ENCODE measurements around the gene KCNH2.

The KCNH2 gene

DNA sequence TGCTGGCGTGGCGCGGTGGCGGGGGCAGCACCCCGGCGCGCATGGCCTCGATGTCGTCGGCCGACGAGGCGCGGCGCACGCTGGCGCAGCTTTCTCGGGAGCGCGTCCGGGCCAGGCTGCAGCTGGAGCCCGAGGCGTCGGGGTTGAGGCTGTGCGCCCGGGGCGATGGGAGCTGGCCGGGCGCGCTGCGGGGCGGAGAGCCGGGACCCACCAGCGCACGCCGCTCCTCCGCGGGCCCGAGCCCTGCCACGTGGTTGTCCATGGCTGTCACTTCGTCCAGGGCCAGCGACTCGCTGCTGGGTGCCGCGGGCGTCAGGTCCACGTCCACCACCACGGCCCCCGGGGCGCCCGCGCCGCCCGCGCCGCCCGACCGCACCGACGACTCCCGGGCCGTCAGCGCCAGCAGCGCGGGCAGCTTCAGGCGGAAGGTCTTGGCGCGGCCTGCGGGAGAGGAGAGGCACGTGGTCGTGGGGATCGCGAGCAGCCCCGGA lies 20.0 kb downstream of the KCNH2 start:
- DNase-seq, result no peak

DNA sequence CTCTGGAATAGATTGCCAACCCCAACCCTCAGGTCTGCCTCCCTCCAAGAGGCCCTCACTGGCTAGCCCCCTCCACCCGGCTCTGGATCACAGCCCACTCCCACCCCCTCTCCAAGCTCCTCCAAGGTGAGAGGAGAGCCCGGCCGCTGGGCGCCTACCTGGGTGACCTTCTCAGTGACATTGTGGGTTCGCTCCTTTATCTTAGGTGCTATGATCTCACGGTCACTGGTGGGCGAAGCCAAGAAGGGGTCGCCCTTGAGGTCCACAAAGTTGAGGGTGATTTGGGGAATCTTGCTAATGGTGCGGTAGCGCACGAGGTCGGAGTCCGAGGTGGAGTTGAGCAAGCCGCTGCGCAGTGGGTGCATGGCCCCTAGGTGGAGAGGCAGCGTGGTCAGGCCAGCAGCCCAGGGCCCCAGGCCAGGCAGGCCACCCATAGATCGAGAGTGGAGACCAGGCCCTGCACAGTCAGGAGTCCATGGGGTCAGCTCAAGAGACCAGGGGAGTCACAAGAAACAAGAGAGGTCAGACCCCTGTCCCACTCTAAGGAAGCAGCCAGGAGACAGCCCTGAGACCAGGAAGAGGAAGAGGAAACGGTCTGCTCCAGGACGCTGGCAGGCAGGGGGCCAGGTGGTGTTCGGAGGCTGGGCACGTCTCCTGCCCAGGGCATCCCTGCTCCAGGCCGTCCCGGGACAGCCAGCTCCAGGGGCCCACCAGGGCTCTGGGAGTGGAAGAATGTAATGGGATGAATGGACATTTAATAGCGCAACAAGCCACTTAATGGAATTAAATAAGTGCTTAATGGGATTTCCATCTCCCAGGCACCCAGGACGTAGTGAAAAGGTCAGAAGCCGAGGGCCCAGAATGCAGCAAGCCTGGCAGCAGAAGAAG lies 20.7 kb downstream of the KCNH2 start:
- DNase-seq, result no peak

DNA sequence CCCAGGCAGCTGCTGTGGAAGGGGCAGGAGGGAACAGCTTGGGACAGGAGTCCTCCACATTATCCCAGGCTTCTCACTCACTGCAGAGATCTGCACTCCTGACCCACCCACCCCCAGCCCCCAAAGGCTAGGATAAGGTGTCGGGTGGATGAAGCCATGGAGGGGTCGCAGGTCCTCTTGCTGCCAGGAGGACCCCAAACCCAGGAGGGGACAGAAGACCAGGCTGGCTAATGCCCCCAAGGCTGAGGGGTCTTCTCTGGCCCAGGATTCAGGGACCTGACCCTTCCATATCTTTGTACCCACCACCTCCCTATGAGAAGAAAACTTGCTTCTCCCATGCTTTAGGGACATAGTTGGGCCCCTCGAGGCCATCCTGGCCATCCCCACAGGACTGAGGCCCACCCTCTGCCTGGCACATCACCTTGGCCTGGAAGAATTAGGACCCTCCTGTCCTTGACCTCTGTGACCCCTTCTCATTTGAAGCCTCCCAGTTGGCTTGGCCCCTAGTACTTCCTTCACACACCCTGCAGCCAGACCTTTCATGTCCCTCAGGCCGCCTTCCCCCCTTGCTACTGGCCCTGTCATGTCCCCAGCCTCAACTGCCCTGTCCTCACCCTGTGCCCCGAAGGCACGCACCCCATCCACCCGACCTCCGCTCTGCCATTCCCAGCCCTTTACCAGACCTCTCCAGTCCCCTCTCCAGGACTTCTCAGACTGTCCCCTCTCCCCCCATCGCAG lies 21.6 kb downstream of the KCNH2 start:
- DNase-seq, result no peak

DNA sequence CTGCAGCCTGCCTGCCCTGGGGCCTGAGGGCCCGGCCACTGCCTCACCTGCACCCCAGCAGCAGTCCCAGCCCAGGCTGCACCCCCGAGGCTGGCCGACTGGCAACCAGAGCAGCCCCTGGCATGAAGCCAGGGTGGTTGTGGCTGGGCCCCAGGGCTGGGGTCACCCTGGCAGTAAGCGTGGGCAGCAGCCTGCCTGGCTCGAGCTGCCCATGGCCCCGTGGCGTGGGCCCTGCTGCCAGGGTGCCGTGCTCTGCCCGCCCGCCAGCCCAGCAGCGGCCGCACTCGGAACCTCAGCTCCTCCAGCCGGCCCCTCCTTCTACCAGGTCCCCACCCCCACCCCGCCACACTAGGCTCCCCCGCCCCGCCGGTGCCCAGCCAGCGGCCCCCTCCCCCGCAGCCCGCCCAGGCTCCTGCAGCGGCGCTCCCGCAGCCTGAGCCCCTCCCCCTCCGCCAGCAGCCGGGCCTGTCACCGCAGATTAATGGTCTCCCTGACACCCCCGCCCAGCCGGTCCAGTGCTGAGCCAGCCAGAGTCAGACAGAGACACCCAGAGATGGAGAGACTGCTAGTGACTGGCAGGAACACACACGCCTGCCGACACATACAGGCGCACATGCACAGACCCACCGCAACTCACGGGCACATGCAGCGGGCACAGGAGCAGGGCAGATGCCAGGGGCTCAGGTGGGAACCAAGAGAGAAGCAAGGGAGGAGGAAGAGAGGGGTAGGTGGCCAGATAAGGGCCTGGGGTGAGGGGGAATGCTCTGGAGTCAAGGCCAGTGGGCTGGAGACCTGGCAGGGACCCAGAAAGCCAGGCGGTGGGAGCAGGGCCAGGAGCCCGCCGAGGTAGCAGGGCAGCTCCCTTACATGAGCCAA lies 22.4 kb downstream of the KCNH2 start:
- no peak for DNase-seq

DNA sequence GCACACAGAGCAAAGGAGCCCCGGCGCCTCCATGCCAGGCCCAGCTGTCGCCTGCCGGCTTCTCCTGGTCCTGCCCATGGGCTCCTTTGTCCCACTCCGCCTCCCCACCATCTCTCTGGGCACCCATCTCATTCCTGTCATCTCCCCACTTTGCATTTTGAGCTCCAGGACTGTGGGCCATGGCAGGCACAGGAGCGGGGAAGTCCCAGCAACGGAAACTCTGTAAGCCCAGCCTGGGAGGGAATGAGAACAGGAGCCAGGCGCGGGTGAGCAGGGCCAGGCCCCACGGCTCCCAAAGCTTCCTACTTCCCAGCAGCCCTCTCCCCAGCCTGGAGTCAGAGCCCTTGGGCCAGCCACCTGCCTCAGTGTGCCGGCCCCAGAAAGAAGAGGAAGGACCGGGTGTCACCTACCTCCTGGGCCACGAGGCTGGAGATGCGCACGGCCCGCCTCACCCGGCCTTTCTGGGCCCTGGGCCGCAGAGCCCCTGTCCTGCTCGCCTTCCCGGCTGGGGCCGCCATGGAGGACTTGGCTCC lies 23.1 kb downstream of the KCNH2 start:
- no peak for DNase-seq

DNA sequence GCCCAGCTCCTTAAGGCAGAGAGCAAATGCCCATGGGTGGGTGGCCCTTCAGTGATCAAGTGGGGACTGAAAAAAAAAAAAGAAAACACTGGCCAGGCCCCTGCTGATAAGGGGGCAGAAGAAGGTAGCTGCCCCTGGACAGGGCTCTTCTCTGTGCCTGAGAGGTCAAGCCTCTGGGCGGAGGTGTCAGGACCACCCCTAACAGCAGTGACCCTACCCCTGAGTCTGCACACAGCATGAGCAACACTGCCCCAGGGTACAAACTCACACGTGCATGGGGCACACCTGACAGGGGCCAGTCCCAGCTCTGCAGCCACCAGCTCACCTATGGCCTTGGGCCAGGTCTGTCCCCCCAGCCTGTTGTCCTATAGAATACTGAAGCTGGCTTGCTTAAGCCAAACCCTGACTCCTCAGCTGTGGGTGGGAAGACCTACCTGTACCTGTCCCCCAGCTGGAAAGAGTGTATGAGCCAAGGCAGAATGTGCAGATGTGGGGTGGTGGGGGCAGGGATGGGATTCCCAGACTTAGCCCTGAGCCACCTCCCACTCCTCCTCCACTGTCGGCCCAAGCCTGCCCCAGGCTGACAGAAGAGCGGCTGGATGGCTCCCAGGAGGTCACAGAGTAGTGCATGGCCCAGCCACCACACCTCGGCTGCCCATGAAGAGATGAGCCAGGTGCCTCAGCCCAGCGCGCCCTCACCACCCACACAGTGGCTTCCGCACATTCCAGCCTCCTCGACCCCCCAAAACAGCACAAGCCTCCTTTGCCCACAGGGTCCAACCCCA lies 23.7 kb downstream of the KCNH2 start:
- no peak for DNase-seq

DNA sequence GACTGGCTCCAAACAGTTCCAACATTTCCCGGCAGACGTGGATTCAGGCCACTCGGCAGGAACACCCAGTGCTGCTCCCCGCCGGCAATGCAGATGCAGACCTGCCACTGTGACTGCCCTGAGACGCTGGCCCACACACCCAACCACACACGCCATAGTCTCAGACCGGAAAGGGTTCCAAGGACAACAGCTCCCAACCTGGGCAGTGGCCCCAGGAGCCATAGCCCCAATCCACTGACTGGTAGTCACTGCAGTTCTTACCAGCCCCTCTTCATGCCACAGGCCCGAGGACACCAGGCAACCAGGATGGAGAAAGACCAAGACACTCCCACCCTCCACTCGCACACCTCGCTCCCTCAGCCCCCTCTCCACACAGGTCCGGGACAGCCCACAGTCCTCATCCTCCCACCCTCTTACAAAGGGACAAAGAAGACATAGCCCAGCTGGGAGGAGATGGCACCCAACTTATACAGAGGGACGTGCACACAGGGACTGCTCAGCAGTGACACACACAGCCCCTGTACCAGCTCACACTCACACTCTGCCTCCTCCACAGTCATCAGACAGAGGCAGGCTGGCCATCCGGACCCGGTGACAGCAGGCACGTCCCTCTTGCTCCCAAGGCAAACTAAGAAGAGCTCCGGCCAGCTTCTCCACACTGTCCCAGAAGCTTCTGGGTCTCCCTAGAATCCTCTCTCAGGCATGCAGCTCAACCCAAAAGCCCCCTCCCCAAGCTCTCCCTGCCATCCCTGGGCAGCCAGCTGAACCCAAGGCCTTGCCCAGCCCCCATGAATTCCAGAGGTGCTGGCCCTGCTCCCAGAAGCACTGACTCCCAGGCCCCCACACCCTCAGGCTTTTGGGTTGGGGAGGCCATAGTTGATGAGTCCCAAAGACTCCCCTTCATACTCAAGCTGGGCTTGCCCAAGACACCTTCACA lies 24.8 kb downstream of the KCNH2 start:
- DNase-seq, result no peak

DNA sequence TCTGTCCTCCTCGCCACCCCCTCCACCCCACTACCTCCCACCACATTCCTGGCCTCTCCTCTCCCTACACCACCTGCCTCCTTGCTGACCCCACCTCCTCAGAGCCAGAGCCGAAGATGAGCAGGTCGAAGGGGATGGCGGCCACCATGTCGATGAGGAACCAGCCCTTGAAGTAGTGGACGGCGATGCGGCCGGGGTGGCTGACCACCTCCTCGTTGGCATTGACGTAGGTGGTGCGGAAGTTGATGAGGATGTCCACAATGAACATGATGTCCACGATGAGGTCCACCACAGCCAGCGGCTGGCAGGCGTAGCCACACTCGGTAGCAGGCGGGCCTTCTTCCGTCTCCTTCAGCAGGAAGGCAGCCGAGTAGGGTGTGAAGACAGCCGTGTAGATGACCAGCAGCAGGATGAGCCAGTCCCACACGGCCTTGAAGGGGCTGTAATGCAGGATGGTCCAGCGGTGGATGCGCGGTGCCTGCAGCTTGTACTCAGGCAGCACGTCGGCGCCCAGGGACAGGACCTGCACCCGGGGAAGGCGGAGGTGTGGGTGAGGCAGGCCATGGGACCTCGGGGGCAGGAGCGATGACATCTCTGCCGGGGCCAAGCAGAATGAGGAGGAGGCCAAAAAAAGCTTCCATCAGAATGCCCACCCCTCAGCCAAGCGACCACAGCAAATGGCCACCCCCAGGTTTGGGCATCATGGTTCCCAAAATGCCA lies 25.6 kb downstream of the KCNH2 start:
- no peak for DNase-seq

DNA sequence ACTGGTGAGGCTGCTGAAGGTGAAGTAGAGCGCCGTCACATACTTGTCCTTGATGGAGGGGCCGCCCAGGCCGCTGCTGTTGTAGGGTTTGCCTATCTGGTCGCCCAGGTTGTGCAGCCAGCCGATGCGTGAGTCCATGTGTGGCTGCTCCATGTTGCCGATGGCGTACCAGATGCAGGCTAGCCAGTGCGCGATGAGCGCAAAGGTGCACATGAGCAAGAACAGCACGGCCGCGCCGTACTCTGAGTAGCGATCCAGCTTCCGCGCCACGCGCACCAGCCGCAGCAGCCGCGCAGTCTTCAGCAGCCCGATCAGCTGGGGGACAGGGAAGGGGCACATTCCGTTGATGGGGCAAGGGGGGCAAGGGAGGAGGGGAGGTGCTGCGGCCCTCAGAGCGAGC lies 26.6 kb downstream of the KCNH2 start:
- no peak for DNase-seq

DNA sequence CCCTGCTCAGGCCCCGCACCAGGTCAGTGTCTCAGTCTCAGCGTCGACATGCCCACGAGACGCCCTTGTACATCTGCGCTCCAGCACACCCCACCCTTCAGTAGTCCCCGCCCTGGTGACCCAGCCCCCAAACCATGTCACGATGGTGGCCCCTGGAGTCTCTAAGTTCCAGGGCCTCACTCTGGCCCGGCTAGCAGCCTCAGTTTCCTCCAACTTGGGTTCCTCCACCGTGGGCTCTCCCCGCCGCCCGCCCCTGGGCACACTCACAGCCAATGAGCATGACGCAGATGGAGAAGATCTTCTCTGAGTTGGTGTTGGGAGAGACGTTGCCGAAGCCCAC lies 27.0 kb downstream of the KCNH2 start:
- no peak for DNase-seq

DNA sequence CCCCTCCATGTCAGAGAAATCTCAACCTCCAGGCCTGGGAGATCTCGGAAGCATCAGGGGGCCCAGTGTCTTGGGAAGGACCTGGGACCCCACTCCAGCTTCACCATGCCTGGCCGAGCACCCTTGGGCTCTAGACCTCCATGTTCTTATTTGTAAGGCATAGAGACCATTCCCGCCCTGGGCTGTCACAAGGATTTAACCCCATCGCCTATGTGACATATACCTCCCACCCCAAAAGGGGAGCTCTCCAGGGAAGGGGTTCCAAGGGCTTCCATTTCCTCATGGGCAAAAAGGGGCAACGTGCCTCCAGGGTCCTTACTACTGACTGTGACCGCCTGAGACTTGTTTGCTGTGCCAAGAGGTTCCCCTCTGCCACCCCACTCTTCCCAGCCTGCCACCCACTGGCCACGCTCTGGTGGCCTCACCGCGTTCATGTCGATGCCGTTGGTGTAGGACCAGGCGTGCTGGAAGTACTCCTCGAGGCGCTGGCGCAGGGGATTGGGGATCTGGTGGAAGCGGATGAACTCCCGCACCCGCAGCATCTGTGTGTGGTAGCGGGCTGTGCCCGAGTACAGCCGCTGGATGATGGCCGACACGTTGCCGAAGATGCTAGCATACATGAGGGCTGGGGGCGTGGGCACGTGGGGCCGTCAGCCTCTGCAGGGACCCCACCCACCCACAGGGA lies 27.5 kb downstream of the KCNH2 start:
- no peak for DNase-seq

DNA sequence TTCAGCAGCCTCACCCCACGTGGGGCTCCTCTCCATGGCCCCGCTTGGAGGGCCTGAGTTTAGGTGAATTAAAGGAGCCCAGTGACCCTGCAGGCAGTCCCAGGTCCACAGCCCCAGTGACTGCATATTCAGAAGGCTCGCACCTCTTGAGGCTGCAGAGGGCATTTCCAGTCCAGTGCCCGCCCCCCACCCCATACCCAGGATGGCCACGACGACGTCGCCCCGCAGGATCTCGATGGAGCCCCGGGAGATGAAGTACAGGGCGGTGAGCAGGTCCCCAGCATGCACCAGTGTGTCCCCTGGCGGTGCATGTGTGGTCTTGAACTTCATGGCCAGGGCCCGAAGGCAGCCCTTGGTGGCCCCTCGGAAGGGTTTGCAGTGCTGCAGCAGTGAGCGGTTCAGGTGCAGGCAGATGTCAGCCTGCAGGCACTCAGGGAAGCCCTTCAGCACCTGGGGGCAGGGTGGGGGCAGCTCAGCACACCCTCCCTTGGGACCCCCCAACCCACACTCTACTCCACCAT lies 28.1 kb downstream of the KCNH2 start:
- DNase-seq, result no peak

DNA sequence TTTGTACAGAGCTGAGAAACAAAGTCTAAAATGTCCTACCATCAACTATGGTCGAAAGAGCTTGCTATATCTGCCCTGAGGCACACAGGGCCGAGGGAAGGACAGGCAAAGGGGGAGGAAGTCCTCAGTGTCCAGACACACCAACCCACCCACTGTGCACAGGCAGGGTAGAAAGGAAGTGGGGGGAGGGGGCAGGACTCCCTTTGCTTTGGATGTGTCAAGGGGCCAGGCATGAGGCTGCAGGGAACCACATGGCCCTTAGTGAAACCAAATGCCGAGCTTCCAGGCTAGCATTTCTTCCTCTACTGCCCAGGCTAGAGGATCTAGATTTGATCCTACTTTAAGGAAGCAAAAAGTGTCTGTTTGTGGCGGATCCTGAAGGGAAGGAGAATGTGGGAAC lies 28.6 kb downstream of the KCNH2 start:
- no peak for DNase-seq

DNA sequence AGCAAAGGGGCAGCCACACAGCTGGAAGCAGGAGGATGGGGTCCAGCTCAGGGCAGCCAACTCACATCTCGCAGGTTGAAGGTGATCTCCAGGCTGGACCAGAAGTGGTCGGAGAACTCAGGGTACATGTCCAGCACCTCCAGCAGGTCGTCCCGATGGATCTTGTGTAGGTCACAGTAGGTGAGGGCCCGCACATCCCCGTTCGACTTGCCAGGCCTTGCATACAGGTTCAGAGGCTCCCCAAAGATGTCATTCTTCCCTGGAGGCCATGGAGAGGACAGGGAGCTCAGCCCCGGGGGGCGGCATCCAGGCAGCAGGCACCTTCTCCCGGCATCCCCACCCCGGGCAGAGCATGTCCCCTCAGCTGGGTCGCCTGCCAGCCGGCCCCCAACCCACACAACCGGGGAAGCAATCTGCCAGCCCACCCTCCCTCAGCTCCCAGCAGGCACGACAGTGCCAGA lies 29.3 kb downstream of the KCNH2 start:
- DNase-seq, result no peak

DNA sequence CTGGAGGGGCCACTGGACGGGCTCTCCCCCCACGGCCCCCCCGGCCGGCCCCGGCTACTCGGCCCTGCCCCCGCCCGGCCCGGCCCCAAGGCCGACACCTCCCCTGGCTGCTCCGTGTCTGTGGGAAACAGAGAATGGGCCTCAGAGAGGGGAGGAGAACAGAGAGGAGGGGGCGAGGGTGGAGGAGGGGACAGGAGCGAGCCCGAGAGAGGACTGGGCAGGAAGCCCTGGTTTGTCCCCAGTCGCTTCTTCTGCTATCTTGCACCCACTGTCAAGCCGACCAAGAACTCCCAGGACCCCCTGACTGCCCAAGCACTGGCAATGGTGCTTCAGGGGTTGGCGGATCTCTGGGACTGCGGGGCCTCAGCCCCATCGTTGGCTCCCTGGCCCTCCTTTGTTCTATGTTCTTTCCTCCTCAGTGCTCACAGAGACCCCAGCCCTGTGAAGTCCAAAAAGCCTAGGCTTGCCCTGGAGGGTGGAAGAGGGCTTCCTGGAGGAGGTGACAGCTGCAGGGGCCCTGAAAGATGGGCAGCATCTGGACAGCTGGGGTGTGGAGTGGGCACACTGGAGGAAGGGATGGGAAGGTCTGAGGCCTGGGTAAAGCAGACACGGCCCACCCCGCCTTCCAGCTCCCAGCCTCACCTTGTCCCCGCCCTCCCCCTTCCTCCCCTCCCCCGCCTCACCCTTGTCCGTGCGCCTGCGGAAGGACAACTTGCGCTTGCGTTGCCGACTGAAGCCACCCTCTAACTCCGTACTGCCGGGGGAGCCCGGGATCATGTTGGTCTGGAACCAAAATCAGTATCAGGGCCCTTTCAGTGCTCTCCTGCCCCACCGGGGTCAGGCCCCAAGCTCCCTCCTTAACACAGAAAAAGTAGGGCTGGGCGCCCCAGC lies 30.1 kb downstream of the KCNH2 start:
- no peak for DNase-seq

DNA sequence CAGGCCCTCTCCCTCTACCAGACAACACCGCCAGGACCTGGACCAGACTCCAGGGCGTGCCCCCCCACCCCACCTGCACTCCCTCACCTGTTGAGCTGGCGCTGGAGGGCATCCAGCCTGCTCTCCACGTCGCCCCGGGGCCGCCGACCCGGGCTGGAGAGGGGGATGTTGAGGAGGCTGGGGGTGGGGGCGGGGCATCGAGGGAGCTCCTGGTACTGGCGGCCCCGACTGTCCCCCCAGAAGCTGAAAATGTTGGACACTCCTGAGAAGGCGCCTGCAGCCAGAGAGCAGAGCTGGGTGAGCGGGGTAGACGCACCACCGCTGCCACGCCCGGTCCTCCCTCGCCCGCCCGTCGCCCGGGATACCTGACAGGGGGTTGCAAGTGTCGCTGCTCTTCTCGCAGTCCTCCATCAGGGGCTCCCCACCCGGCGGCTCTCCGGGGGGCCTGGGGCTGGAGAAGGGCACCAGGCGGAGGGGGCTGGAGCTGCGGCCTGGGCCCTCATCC lies 30.8 kb downstream of the KCNH2 start:
- no peak for DNase-seq

DNA sequence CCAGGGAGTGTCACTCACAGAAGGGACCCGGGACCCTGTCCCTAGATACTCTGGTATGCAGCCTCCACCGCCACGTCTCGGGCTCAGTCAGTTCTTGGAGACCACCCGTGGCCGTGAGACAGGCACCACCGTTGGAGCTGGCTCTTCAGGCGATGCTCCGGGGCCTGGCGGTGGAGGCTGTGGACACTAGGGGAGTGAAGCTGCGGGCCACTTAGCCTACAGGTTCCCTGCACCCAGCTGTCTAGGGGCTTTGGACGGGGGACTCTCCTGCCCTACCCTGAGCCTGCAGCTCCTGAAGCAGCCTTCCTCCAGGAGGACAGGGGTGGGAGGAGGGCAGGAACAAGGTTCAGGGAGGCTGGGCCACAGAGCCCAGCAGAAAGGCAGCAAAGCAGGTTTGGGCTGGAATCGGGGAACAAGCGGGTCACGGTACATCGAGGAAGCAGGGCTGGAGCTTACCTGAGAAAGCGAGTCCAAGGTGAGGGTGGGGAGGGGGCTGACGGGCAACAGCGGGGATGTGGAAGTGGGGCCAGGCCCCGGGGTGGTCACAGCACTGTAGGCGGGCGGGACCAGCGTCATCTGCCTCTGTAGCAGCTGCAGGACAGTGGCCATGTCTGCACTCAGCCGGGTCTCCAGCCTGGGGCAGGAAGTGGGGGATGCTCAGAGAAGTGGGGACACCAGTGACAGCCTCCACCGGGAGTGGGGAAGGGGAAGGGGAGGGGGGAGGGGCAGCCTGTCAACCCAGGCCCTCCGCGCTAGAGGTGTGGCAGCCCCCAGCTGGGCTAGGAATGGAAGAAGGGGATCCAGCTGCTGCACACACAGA lies 31.5 kb downstream of the KCNH2 start:
- DNase-seq, result no peak
